H9 (cell line): Measurements from ENCODE around the gene PLCD3. TPM values are rescaled to one million over a fixed set of nuclear protein-coding genes. Genes with fewer than 3 reads are reported as not detected.

Experiments
- DNase-seq: peaks from one replicate; pipeline ENCODE4 v3.0.0-alpha.2; 2017
- H2AFZ ChIP-seq: one replicate; pipeline ENCODE4 v1.6.1; 2013; ENCODE audit warnings: mild to moderate bottlenecking, low read length, control low read depth, moderate library complexity
- H2AK5ac ChIP-seq: 2 replicates; pipeline ENCODE4 v1.6.1; 2013; ENCODE audit warnings: low read length, control low read depth, mixed read lengths; ENCODE audit not compliant: insufficient read length
- H2BK120ac ChIP-seq: one replicate; pipeline ENCODE4 v1.6.1; 2013; ENCODE audit warnings: low read depth, mild to moderate bottlenecking, low read length, control low read depth, inconsistent platforms; ENCODE audit not compliant: poor library complexity, severe bottlenecking
- H2BK12ac ChIP-seq: 2 replicates; pipeline ENCODE4 v1.6.1; 2013; ENCODE audit warnings: low read length, control low read depth, mixed read lengths, low read depth; ENCODE audit not compliant: insufficient read length
- H2BK15ac ChIP-seq: 2 replicates; pipeline ENCODE4 v1.6.1; 2013; ENCODE audit warnings: low read depth, low read length, control low read depth
- H2BK20ac ChIP-seq: one replicate; pipeline ENCODE4 v1.6.1; 2013; ENCODE audit warnings: low read depth, mild to moderate bottlenecking, low read length, control low read depth, inconsistent platforms; ENCODE audit not compliant: poor library complexity, severe bottlenecking
- H2BK5ac ChIP-seq: 2 replicates; pipeline ENCODE4 v1.6.1; 2013; ENCODE audit warnings: low read length, control low read depth, mixed read lengths; ENCODE audit not compliant: insufficient read length
- H3K14ac ChIP-seq: 2 replicates; pipeline ENCODE4 v1.6.1; 2013; ENCODE audit warnings: low read length, control low read depth; ENCODE audit not compliant: insufficient read depth
- H3K18ac ChIP-seq: 2 replicates; pipeline ENCODE4 v1.6.1; 2013; ENCODE audit warnings: low read depth, mild to moderate bottlenecking, mixed read lengths, low read length, control low read depth; ENCODE audit not compliant: insufficient read length
- H3K23ac ChIP-seq: 2 replicates; pipeline ENCODE4 v1.6.1; 2013; ENCODE audit warnings: low read length, control low read depth, mixed read lengths, low read depth; ENCODE audit not compliant: insufficient read length
- H3K23me2 ChIP-seq: 2 replicates; pipeline ENCODE4 v1.6.1; 2013; ENCODE audit warnings: low read depth, mild to moderate bottlenecking, mixed read lengths, low read length, control low read depth; ENCODE audit not compliant: insufficient read length, poor library complexity, severe bottlenecking
- H3K27ac ChIP-seq: 2 replicates; pipeline ENCODE4 v1.5.1; 2013; ENCODE audit warnings: low read length, control low read depth, mixed read lengths, low read depth; ENCODE audit not compliant: insufficient read length
- H3K27me3 ChIP-seq: 2 replicates; pipeline ENCODE4 v1.6.1; 2013; ENCODE audit warnings: low read length, control low read depth, inconsistent platforms; ENCODE audit not compliant: insufficient read depth
- H3K4ac ChIP-seq: 2 replicates; pipeline ENCODE4 v1.6.1; 2013; ENCODE audit warnings: low read depth, mild to moderate bottlenecking, control low read depth, inconsistent platforms, low read length, moderate library complexity
- H3K4me1 ChIP-seq: 2 replicates; pipeline ENCODE4 v1.6.1; 2013; ENCODE audit warnings: low read length, control low read depth, inconsistent platforms; ENCODE audit not compliant: insufficient read depth
- H3K4me2 ChIP-seq: 2 replicates; pipeline ENCODE4 v1.6.1; 2013; ENCODE audit warnings: low read length, control low read depth, mixed read lengths; ENCODE audit not compliant: insufficient read length, insufficient read depth
- H3K56ac ChIP-seq: 2 replicates; pipeline ENCODE4 v1.6.1; 2013; ENCODE audit warnings: low read depth, mild to moderate bottlenecking, mixed read lengths, low read length, control low read depth; ENCODE audit not compliant: insufficient read length
- H3K79me1 ChIP-seq: 2 replicates; pipeline ENCODE4 v1.6.1; 2013; ENCODE audit warnings: low read depth, mild to moderate bottlenecking, moderate library complexity, low read length, control low read depth, inconsistent platforms; ENCODE audit not compliant: insufficient read depth, poor library complexity, severe bottlenecking
- H3K79me2 ChIP-seq: 2 replicates; pipeline ENCODE4 v1.6.1; 2013; ENCODE audit warnings: low read length, control low read depth, inconsistent platforms; ENCODE audit not compliant: insufficient read depth
- H3K9ac ChIP-seq: 2 replicates; pipeline ENCODE4 v1.6.1; 2013; ENCODE audit warnings: low read length, control low read depth, mixed read lengths; ENCODE audit not compliant: insufficient read length; ENCODE audit errors: extremely low read depth
- H3K9me3 ChIP-seq: one replicate; pipeline ENCODE4 v1.6.1; 2013; ENCODE audit warnings: low read depth, low read length, inconsistent platforms; ENCODE audit not compliant: control insufficient read depth
- H3T11ph ChIP-seq: one replicate; pipeline ENCODE4 v1.6.1; 2013; ENCODE audit warnings: mild to moderate bottlenecking, low read length, control low read depth, inconsistent platforms
- H4K20me1 ChIP-seq: one replicate; pipeline ENCODE4 v1.6.1; 2013; ENCODE audit not compliant: control insufficient read depth, insufficient read length, insufficient read depth
- H4K5ac ChIP-seq: 2 replicates; pipeline ENCODE4 v1.6.1; 2013; ENCODE audit warnings: low read depth, mild to moderate bottlenecking, mixed read lengths, low read length, control low read depth; ENCODE audit not compliant: insufficient read length
- H4K8ac ChIP-seq: replicated peaks from 2 replicates; pipeline ENCODE4 v1.6.1; 2013; ENCODE audit warnings: low read length, control low read depth, mixed read lengths, low read depth; ENCODE audit not compliant: insufficient read length
- H4K91ac ChIP-seq: 2 replicates; pipeline ENCODE4 v1.6.1; 2013; ENCODE audit warnings: low read depth, mild to moderate bottlenecking, moderate library complexity, mixed read lengths, low read length, control low read depth; ENCODE audit not compliant: insufficient read length
- H3K27ac Mint-ChIP-seq, 3 experiments: 2 replicates in 2 of 3; 3 replicates in 1 of 3; pipeline ENCODE4 v1.8.0; 2020 to 2021; ENCODE audit warnings: mixed read lengths in 3 of 3, mild to moderate bottlenecking in 1 of 3, moderate library complexity in 1 of 3
- H3K27me3 Mint-ChIP-seq: 2 replicates; pipeline ENCODE4 v1.8.0; 2021; ENCODE audit warnings: low read depth, mild to moderate bottlenecking, moderate library complexity, mixed read lengths
- H3K36me3 Mint-ChIP-seq, 3 experiments: 2 replicates in 2 of 3; 3 replicates in 1 of 3; pipeline ENCODE4 v1.8.0; 2020 to 2021; ENCODE audit warnings: low read depth in 3 of 3, mixed read lengths in 3 of 3; ENCODE audit not compliant: insufficient read depth in 1 of 3
- H3K4me1 Mint-ChIP-seq, 2 experiments: 2 replicates each; pipeline ENCODE4 v1.8.0; 2020; ENCODE audit warnings: mixed read lengths in 2 of 2
- H3K4me3 Mint-ChIP-seq, 2 experiments: 2 replicates in 1 of 2; 3 replicates in 1 of 2; pipeline ENCODE4 v1.8.0; 2020 to 2021; ENCODE audit warnings: mild to moderate bottlenecking in 2 of 2, mixed read lengths in 2 of 2, moderate library complexity in 1 of 2
- H3K9me3 Mint-ChIP-seq, 2 experiments: 2 replicates in 1 of 2; 3 replicates in 1 of 2; pipeline ENCODE4 v1.8.0; 2020; ENCODE audit warnings: mild to moderate bottlenecking in 2 of 2, mixed read lengths in 2 of 2, moderate library complexity in 1 of 2
- WGBS: extraction: QIAGEN DNeasy Blood & Tissue Kit; methylation state at CpG from one replicate; pipeline ENCODE4 v1.1.7; 2013; ENCODE audit warnings: missing lambda C conversion rate, low lambda C conversion rate, mixed read lengths; ENCODE audit not compliant: insufficient read length; ENCODE audit errors: extremely low coverage; 5-methylcytosine and 5-hydroxymethylcytosine counted together
- total RNA-seq: library from RNA; stranded (reverse); gene quantifications from 2 replicates; pipeline ENCODE4 v1.2.1, GENCODE V29; 2021
- TF ChIP-seq, protein P1 (sequence below): fragments of 200-600 bp; sonication (generic); conservative IDR thresholded peaks from 3 replicates; pipeline ENCODE4 v1.8.0; 2021; ENCODE audit warnings: antibody characterized with exemption, mild to moderate bottlenecking

The PLCD3 gene
- total RNA-seq, 1 experiment from 2014 or later: 41.6 TPM

DNA sequence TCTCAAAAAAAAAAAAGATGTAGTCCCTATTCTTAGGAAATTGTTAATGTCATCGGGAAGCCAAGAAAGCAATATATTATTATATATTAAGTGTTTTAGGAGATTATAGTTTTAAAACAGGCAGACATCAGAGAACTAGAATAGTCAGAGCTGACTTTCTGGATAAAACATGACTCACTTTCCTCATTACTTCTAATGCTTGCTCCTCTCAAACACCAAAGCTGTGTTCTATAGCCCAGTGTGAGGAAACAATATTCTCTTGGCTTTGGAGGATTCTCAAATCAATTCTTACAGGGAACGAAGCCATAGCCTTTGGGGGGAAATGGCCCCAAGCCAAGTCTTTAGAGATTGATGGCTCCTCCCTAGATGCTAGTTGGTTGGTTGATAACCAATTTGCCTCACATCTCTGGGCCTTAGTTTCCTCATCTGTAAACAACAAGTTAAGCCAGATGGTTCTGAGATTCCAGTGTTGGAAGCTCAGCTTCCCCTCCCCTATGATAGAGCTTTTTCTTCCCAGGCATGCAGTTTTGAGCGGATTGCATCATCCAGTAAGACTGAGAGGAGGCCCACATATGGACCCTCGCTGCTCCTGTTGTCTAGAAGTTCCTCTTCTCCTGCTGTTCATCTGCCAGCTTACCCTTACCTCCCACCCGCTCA, 58.8 kb downstream of the PLCD3 start:
- Histone ChIP-seq H3K27me3 (no peaks in the 10 kb centered on the region), H3K4me1 (no peaks in the 10 kb centered on the region), H3K23ac (no peak overlapping the region), H3T11ph (no peak overlapping the region), H2AK5ac (no peak overlapping the region), H4K91ac (no peak overlapping the region), H3K56ac (no peak overlapping the region), H3K14ac (no peak overlapping the region), H4K20me1 (no peaks in the 10 kb centered on the region), H2BK12ac (no peak overlapping the region), H3K18ac (no peak overlapping the region), H3K4ac (no peak overlapping the region), H2BK15ac (no peak overlapping the region), H3K79me1 (no peaks in the 10 kb centered on the region), H4K8ac (no peak overlapping the region), H3K23me2 (no peaks in the 10 kb centered on the region), H3K27ac (no peak overlapping the region), H3K9ac (no peak overlapping the region), H2BK120ac (no peak overlapping the region), H2BK20ac (no peak overlapping the region), H4K5ac (no peak overlapping the region), H3K79me2 (no peaks in the 10 kb centered on the region; the same call in 1 of the 2 replicates), H3K4me2 (no peak overlapping the region), H2AFZ (no peak overlapping the region), H2BK5ac (no peak overlapping the region), H3K9me3 (no peaks in the 10 kb centered on the region)
- 100% methylated on average over 1 of the region's 5 CpGs for WGBS
- Mint-ChIP-seq H3K27me3 (no peaks in the 10 kb centered on the region), H3K9me3 (no peaks in the 10 kb centered on the region), H3K4me3 (no peak overlapping the region), H3K4me1 (peaks cover 4 to 5% of the 10 kb centered on the region in 2 experiments; a peak in 1 of 4 replicates), H3K36me3 (peaks cover 26 to 44% (median 42%) of the 10 kb centered on the region in 3 experiments; a peak in 6 of 7 replicates), H3K27ac (peak overlapping the region in 2 of 3 experiments; percentile 88 to 89; a peak in 5 of 7 replicates)
- TF ChIP-seq, protein P1, sequence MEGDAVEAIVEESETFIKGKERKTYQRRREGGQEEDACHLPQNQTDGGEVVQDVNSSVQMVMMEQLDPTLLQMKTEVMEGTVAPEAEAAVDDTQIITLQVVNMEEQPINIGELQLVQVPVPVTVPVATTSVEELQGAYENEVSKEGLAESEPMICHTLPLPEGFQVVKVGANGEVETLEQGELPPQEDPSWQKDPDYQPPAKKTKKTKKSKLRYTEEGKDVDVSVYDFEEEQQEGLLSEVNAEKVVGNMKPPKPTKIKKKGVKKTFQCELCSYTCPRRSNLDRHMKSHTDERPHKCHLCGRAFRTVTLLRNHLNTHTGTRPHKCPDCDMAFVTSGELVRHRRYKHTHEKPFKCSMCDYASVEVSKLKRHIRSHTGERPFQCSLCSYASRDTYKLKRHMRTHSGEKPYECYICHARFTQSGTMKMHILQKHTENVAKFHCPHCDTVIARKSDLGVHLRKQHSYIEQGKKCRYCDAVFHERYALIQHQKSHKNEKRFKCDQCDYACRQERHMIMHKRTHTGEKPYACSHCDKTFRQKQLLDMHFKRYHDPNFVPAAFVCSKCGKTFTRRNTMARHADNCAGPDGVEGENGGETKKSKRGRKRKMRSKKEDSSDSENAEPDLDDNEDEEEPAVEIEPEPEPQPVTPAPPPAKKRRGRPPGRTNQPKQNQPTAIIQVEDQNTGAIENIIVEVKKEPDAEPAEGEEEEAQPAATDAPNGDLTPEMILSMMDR: no peak
- no peak for DNase-seq
